Tibial nerve (tissue), 4 donors: Measurements from ENCODE around the gene CPEB1. TPM values are rescaled to one million over a fixed set of nuclear protein-coding genes. Genes with fewer than 3 reads are reported as not detected.

ENCODE experiments used
- DNase-seq, 2 donors: peaks; one replicate each; pipeline ENCODE4 v3.0.0-alpha.2; 2019; ENCODE audit warnings: low spot score in 2 of 2
- H3K27ac ChIP-seq, 4 donors: fragments of 200-600 bp; sonication (generic) in 3 of 4; one replicate each; pipeline ENCODE4 v1.5.1; 2017 to 2019; ENCODE audit warnings: mild to moderate bottlenecking in 1 of 4
- H3K27me3 ChIP-seq, 2 donors: fragments of 200-600 bp; sonication (generic) in 1 of 2; one replicate each; pipeline versions ENCODE4 v1.5.1 to v1.6.0; 2017 to 2019
- H3K36me3 ChIP-seq, 3 donors: fragments of 200-600 bp; sonication (generic); one replicate each; pipeline ENCODE4 v1.5.1; 2018 to 2019
- H3K4me1 ChIP-seq, 4 donors: fragments of 200-600 bp; sonication (generic) in 3 of 4; one replicate each; pipeline ENCODE4 v1.5.1; 2017 to 2019
- H3K4me3 ChIP-seq, 4 donors: fragments of 200-600 bp; sonication (generic) in 3 of 4; one replicate each; pipeline ENCODE4 v1.5.1; 2017 to 2019; ENCODE audit warnings: mild to moderate bottlenecking in 1 of 4, moderate library complexity in 1 of 4
- H3K9me3 ChIP-seq, 4 donors: fragments of 200-600 bp; sonication (generic) in 3 of 4; one replicate each; pipeline ENCODE4 v1.5.1; 2017 to 2019
- EP300 ChIP-seq, 2 donors: sonication (generic); formaldehyde crosslinking; IDR thresholded peaks; one replicate each; pipeline ENCODE4 v1.6.1; 2017; ENCODE audit warnings: antibody characterized with exemption in 2 of 2, mild to moderate bottlenecking in 1 of 2
- POLR2A ChIP-seq, 2 donors: fragments of 450-650 bp; IDR thresholded peaks; one replicate each; pipeline ENCODE4 v1.6.1; 2017; ENCODE audit warnings: antibody characterized with exemption in 2 of 2, mild to moderate bottlenecking in 2 of 2, moderate library complexity in 2 of 2
- WGBS, 2 donors: methylation state at CpG; one replicate each; pipeline ENCODE4 v1.1.5; 2018; 5-methylcytosine and 5-hydroxymethylcytosine counted together
- total RNA-seq, 4 donors: library from RNA; depleted of rRNA; stranded (reverse); fragments of >200 nt; gene quantifications; one replicate each; pipeline ENCODE4 v1.1.0, GENCODE V29; 2016
- TF ChIP-seq, protein P1 (sequence below), 5 experiments: fragments of 200-600 bp in 3 of 5; fragments of 450-650 bp in 2 of 5; sonication (generic) in 3 of 5; IDR thresholded peaks; one replicate each; pipeline ENCODE4 v1.5.1; 2016 to 2019; ENCODE audit warnings: antibody characterized with exemption in 5 of 5, mild to moderate bottlenecking in 3 of 5, moderate library complexity in 2 of 5

The CPEB1 gene
- total RNA-seq, 4 donors from 2014 or later = 16.2 to 29.5 (median 23.0) TPM

DNA sequence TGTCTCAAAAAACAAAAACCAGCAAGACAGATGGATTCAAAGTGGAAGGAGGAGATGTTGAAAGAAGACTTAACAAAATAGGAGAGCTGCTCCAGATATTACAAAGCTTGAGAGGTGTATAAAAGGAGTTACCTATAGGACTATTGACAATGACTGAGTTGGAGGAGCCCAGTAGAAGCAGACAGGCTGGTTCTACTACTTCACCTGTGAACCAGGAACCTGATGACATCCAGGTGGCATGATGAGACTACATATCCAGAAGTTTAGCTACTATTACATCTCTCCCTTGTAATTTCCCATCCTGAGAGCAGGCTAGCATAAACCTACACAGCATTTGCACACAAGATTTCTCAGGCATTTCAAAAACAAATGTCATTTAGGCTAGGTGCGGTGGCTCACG lies 49.3 kb downstream of the CPEB1 start:
- 89 to 94% methylated on average over 2 of the region's 2 CpGs for WGBS, 2 donors
- no peaks in the 10 kb centered on the region for H3K4me1 ChIP-seq
- TF ChIP-seq, protein P1, sequence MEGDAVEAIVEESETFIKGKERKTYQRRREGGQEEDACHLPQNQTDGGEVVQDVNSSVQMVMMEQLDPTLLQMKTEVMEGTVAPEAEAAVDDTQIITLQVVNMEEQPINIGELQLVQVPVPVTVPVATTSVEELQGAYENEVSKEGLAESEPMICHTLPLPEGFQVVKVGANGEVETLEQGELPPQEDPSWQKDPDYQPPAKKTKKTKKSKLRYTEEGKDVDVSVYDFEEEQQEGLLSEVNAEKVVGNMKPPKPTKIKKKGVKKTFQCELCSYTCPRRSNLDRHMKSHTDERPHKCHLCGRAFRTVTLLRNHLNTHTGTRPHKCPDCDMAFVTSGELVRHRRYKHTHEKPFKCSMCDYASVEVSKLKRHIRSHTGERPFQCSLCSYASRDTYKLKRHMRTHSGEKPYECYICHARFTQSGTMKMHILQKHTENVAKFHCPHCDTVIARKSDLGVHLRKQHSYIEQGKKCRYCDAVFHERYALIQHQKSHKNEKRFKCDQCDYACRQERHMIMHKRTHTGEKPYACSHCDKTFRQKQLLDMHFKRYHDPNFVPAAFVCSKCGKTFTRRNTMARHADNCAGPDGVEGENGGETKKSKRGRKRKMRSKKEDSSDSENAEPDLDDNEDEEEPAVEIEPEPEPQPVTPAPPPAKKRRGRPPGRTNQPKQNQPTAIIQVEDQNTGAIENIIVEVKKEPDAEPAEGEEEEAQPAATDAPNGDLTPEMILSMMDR (IDR thresholded peaks at IDR 0.05) = no peak
- TF ChIP-seq EP300 (IDR thresholded peaks at IDR 0.05) (no peak), POLR2A (IDR thresholded peaks at IDR 0.05) (no peak)
- peaks cover 0 to 10% (median 0%) of the 10 kb centered on the region in 3 donors for H3K36me3 ChIP-seq
- H3K27me3 ChIP-seq = no peaks in the 10 kb centered on the region
- no peak overlapping the region for H3K4me3 ChIP-seq
- no peak for DNase-seq
- H3K9me3 ChIP-seq = no peaks in the 10 kb centered on the region
- H3K27ac ChIP-seq = no peak overlapping the region

DNA sequence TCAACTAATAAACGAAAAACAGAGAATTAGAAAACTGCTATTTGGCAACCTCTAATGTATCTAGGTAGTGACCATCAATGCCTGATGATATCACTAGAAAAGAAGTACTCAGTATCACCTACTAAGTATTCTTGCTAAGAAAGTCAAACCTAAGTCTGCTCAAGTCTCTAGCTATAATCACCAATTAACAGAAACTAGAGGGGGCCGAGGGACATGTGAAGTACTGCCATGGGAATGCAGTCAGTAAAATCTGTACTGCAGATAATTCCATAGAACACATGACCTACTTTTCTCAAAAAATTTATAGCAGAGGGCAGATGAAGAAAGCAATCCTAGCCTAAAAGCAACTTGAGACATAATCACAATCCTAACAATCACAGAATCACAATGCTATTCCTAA lies 51.4 kb downstream of the CPEB1 start:
- H3K27ac ChIP-seq = no peak overlapping the region
- no peaks in the 10 kb centered on the region for H3K9me3 ChIP-seq
- no peak for DNase-seq
- peaks cover 0 to 10% (median 0%) of the 10 kb centered on the region in 3 donors for H3K36me3 ChIP-seq
- no peaks in the 10 kb centered on the region for H3K4me1 ChIP-seq
- TF ChIP-seq EP300 (IDR thresholded peaks at IDR 0.05) (no peak), POLR2A (IDR thresholded peaks at IDR 0.05) (no peak)
- TF ChIP-seq, protein P1 (IDR thresholded peaks at IDR 0.05) = no peak
- no peaks in the 10 kb centered on the region for H3K27me3 ChIP-seq
- H3K4me3 ChIP-seq = no peak overlapping the region
- whole genome bisulfite sequencing, 2 donors = 53 to 58% methylated on average over 2 of the region's 2 CpGs

- Histone ChIP-seq H3K27ac (no peak overlapping the region), H3K36me3 (peaks cover 0 to 10% (median 0%) of the 10 kb centered on the region in 3 donors), H3K4me3 (no peak overlapping the region), H3K9me3 (no peaks in the 10 kb centered on the region), H3K27me3 (no peaks in the 10 kb centered on the region), H3K4me1 (no peaks in the 10 kb centered on the region)
- no peak for DNase-seq
- TF ChIP-seq, protein P1 (IDR thresholded peaks at IDR 0.05) = no peak
- TF ChIP-seq EP300 (IDR thresholded peaks at IDR 0.05) (no peak), POLR2A (IDR thresholded peaks at IDR 0.05) (no peak)
- WGBS, 2 donors = 73 to 76% methylated on average over 3 of the region's 3 CpGs
Observed at GRCh38 chr15:82595203-82595602, 52.0 kb downstream of the CPEB1 start.

GRCh38 chr15:82587805-82588204 lies 59.4 kb downstream of the CPEB1 start:
- Histone ChIP-seq H3K4me1 (no peaks in the 10 kb centered on the region), H3K9me3 (no peaks in the 10 kb centered on the region), H3K4me3 (no peak overlapping the region), H3K36me3 (no peaks in the 10 kb centered on the region), H3K27ac (no peak overlapping the region), H3K27me3 (no peaks in the 10 kb centered on the region)
- TF ChIP-seq POLR2A (IDR thresholded peaks at IDR 0.05) (no peak), EP300 (IDR thresholded peaks at IDR 0.05) (no peak)
- TF ChIP-seq, protein P1 (IDR thresholded peaks at IDR 0.05) = no peak
- no peak for DNase-seq
- WGBS, 2 donors = 59 to 68% methylated on average over 4 of the region's 4 CpGs

DNA sequence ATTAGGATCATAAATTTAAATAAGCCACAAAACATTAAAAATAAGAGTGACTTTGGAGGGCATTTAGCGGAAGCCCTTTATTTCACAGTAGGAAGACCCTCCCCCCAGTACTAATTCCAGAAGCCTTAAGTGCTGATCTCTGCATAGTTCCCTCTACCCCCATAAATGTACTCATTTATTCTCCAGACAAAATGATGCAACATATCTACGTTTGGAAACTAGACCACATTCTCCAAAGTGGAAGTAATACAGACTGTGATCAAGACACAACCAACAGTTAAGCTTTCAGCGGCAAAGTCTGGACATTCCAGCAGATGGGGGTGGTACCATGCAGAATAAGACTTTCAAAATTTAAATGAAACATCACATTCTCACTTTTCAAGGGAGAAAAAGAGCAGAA lies 62.1 kb downstream of the CPEB1 start:
- no peaks in the 10 kb centered on the region for H3K4me1 ChIP-seq
- no peaks in the 10 kb centered on the region for H3K36me3 ChIP-seq
- no peak overlapping the region for H3K4me3 ChIP-seq
- TF ChIP-seq EP300 (IDR thresholded peaks at IDR 0.05) = no peak
- TF ChIP-seq, protein P1 (IDR thresholded peaks at IDR 0.05) = peak in 2 of 5 experiments; percentile 9 to 15
- H3K27me3 ChIP-seq = no peaks in the 10 kb centered on the region
- peak overlapping the region in 1 of 4 donors; percentile 54 for H3K27ac ChIP-seq
- 22 to 24% methylated on average over 3 of the region's 3 CpGs for WGBS, 2 donors
- H3K9me3 ChIP-seq = no peaks in the 10 kb centered on the region
- DNase-seq = no peak
